ENCODE measurements around the gene SLC6A19. TPM values are rescaled to one million over a fixed set of nuclear protein-coding genes. Genes with fewer than 3 reads are reported as not detected.

Gene SLC6A19
- total RNA-seq, 1 experiment from 2014 or later: 0.04 TPM

- TF ChIP-seq PRDM15 (CRISPR knock-in tag; IDR thresholded peaks at IDR 0.05) (no peak), STAT6 (CRISPR knock-in tag; conservative IDR thresholded peaks at IDR 0.05; ENCODE audit: low read depth) (no peak), JUN (CRISPR knock-in tag; IDR thresholded peaks at IDR 0.05) (no peak), JAZF1 (CRISPR knock-in tag; IDR thresholded peaks at IDR 0.05) (no peak), GRHL2 (CRISPR knock-in tag; IDR thresholded peaks at IDR 0.05; ENCODE audit: insufficient replicate concordance, severe bottlenecking) (no peak), NFYB (CRISPR knock-in tag; conservative IDR thresholded peaks at IDR 0.05; ENCODE audit: low read depth) (no peak), MAX (CRISPR knock-in tag; IDR thresholded peaks at IDR 0.05) (no peak), ZSCAN18 (CRISPR knock-in tag; IDR thresholded peaks at IDR 0.05) (no peak), ZNF317 (CRISPR knock-in tag; IDR thresholded peaks at IDR 0.05; ENCODE audit: borderline replicate concordance, low read depth) (no peak), GTF2I (CRISPR knock-in tag; conservative IDR thresholded peaks at IDR 0.05) (no peak), ARID4B (CRISPR knock-in tag; IDR thresholded peaks at IDR 0.05; ENCODE audit: borderline replicate concordance) (no peak), ESRRA (CRISPR knock-in tag; IDR thresholded peaks at IDR 0.05; ENCODE audit: borderline replicate concordance) (no peak), NR1H2 (CRISPR knock-in tag; IDR thresholded peaks at IDR 0.05) (no peak), PREB (CRISPR knock-in tag; IDR thresholded peaks at IDR 0.05; ENCODE audit: borderline replicate concordance) (no peak)
Observed at GRCh38 chr5:1268666-1269065, 67.3 kb downstream of the SLC6A19 start (continued).
